Astrocyte of the cerebellum (primary cell): Measurements from ENCODE around the gene SURF1.
"Not testable (repeated sequence)": the region's sequence is repeated elsewhere in the genome, so short reads cannot be mapped to it uniquely, and the experiment has no call there.

Experiments used
- DNase-seq: peaks from one replicate; pipeline ENCODE4 v3.0.0-alpha.2; 2011; ENCODE audit warnings: low read depth
- H3K4me3 ChIP-seq: 2 replicates; pipeline ENCODE4 v1.5.1; 2011; ENCODE audit warnings: mild to moderate bottlenecking, low read depth, low read length, moderate library complexity
- CTCF ChIP-seq: IDR thresholded peaks from 2 replicates; pipeline ENCODE4 v1.5.1; 2012; ENCODE audit warnings: low read length, low read depth, moderate library complexity, mild to moderate bottlenecking; ENCODE audit errors: missing control alignments
- in situ Hi-C: cut with HindIII; loops from 2 replicates; pipeline ENCODE4 v1.10.0; 2017; ENCODE audit warnings: low sequenced_read_pairs

The SURF1 gene

GRCh38 chr9:133340916-133341315, 15.4 kb downstream of the SURF1 start:
- no peak for DNase-seq
- H3K4me3 ChIP-seq: no peak overlapping the region
- in situ Hi-C loops: no loop called here
- TF ChIP-seq CTCF: no peak

DNA sequence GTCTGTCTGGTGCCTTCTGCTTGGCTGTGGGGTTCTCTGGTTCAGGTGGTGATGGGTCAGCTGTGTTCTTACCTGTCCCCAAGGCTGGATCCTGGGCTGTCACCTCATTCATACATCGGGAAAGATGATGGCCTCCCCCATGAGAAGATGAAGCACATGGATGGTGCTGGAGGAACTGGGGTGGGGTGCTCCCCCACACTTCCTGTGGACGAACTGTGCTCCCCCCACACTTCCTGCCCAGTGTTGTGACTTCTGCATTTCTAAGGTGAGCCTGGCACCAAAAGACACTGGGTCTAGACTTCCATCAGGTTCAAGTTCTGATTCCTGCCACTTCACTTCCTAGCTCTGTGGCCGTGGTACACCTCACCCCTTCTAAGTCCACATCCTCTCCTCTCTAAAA, 16.0 kb downstream of the SURF1 start:
- no peak for DNase-seq
- in situ Hi-C loops: no loop called here
- H3K4me3 ChIP-seq: no peak overlapping the region
- no peak for TF ChIP-seq CTCF

DNA sequence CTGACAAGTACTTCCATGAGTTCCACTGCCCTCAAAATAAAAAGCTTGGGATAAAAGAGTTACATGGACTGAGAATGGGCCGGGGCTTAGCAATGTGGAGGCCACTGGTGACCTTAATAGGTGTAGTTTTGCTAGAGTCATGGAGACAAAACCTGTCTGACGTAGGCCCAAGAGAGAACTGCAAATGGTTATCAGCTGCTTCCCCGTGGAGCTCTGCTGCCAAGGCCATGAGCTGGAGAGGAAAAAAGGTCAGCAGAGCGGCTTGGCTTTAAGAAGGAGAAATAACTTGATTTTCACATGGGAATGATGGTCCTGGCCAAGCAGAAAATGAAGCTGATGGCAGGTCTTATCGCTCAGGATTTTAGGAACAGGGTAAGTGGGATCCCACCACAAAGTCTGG, 16.6 kb downstream of the SURF1 start:
- H3K4me3 ChIP-seq: no peak overlapping the region
- no peak for TF ChIP-seq CTCF
- in situ Hi-C loops: no loop called here
- DNase-seq: no peak

- DNase-seq: peak; percentile 64
- peak within 1 kb of the TSS; percentile 94 for H3K4me3 ChIP-seq
- no peak for TF ChIP-seq CTCF
- in situ Hi-C loops: no loop called here
Observed at GRCh38 chr9:133335924-133336811, 20.1 kb downstream of the SURF1 start, which contains the start of gene SURF6. SURF6 (minus strand) TSS chr9:133336188; CDS start chr9:133336132, 56 bp downstream.

DNA sequence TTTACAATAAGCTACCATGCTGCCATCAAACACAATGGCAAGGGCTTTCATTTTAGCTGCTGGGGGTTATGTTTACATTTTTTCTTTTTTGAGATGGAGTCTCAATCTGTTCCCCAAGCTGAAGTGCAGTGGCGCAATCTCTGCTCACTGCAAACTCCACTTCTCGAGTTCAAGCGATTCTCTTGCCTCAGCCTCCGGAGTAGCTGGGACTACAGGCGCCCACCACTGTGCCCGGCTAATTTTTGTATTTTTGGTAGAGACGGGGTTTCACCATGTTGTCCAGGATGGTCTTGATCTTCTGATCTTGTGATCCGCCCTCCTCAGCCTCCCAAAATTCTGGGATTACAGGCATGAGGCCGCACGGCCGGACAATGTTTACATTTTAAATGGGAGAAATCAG, 21.4 kb downstream of the SURF1 start:
- DNase-seq, in situ Hi-C loops: not testable (repeated sequence)

DNA sequence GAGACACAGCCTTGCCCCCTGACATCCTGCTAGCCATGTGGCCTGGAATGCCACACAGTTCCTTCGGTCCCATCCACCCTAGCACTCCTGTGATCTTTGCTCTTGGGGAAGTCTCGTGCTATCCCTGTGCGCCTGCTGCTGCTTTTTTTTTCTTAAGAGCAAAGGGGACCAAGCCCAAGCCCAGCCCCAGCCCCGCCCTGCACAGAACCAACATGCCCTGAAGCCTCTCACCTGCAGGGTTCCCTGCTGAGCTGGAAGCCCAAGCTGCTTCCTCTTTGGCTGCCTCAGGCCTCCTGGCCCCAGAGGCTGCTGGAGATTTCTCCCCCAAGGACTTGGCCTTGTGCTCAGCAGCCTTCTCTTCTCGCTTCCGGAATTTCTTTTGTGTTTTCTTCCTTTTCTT, 22.1 kb downstream of the SURF1 start:
- no peak for TF ChIP-seq CTCF
- DNase-seq: no peak
- H3K4me3 ChIP-seq: no peak overlapping the region
- in situ Hi-C loops: no loop called here

More for the DNA sequence above, 21.4 kb downstream of the SURF1 start:
- peak overlapping the region; percentile 94 for H3K4me3 ChIP-seq

- in situ Hi-C loops: no loop called here
- no peak for DNase-seq
- no peak overlapping the region for H3K4me3 ChIP-seq
- TF ChIP-seq CTCF: no peak
Observed at GRCh38 chr9:133333566-133333965, 22.7 kb downstream of the SURF1 start.
